Kidney (tissue), 14 donors: ENCODE data around the gene RAD23B. TPM values are rescaled to one million over a fixed set of nuclear protein-coding genes. Genes with fewer than 3 reads are reported as not detected.
A peak's percentile ranks its signal among the peaks of the same experiment; 100 is the strongest.

Source experiments
- DNase-seq, 5 donors: peaks; one replicate each; pipeline ENCODE4 v3.0.0-alpha.2; 2013 to 2020
- FAIRE-seq: peaks from 2 replicates; lab custom pipeline; 2012; peaks lifted over from hg19 to GRCh38; lab: Jason Lieb, UNC
- H3K27ac ChIP-seq, 2 donors: one replicate each; pipeline ENCODE4 v1.7.0; 2013; ENCODE audit warnings: low read depth in 2 of 2, low read length in 2 of 2, inconsistent platforms in 1 of 2
- H3K27me3 ChIP-seq: one replicate; pipeline ENCODE4 v1.7.1; 2013; ENCODE audit warnings: low read length, inconsistent platforms; ENCODE audit not compliant: control insufficient read depth, insufficient read depth
- H3K36me3 ChIP-seq, 3 donors: one replicate each; pipeline versions ENCODE4 v1.7.0 to v1.7.1; 2013; ENCODE audit warnings: low read length in 3 of 3, control low read depth in 1 of 3, inconsistent platforms in 1 of 3; ENCODE audit not compliant: insufficient read depth in 3 of 3, control insufficient read depth in 2 of 3
- H3K4me1 ChIP-seq, 3 donors: one replicate each; pipeline versions ENCODE4 v1.7.0 to v1.7.1; 2013; ENCODE audit warnings: low read length in 3 of 3, inconsistent platforms in 1 of 3, low read depth in 1 of 3; ENCODE audit not compliant: control insufficient read depth in 2 of 3, insufficient read depth in 2 of 3
- H3K4me3 ChIP-seq, 3 donors: one replicate each; pipeline versions ENCODE4 v1.7.0 to v1.8.1; 2013; ENCODE audit warnings: low read length in 3 of 3, control low read depth in 1 of 3, inconsistent platforms in 1 of 3
- H3K9ac ChIP-seq, 3 donors: one replicate each; pipeline versions ENCODE4 v1.7.0 to v1.7.1; 2013; ENCODE audit warnings: low read length in 3 of 3, control low read depth in 1 of 3, inconsistent platforms in 1 of 3
- H3K9me3 ChIP-seq, 3 donors: one replicate each; pipeline versions ENCODE4 v1.7.0 to v1.7.1; 2013; ENCODE audit warnings: low read length in 3 of 3, control low read depth in 1 of 3, inconsistent platforms in 1 of 3; ENCODE audit not compliant: control insufficient read depth in 2 of 3, insufficient read depth in 1 of 3
- intact Hi-C: fragments of 100-400 bp; cut with DNase I; formaldehyde crosslinking; loops from one replicate; pipeline ENCODE4 v1.11.1; 2022
- polyA plus RNA-seq: library from polyadenylated mRNA; stranded (reverse); fragments of 350-450 nt; fragmentation: Illumina TruSeq; extraction: RNeasy Lipid Tissue Mini Kit (QIAGEN cat#74804); gene quantifications from one replicate; pipeline ENCODE4 v1.2.3, GENCODE V29; 2014; ENCODE audit warnings: low read depth, low replicate concordance; ENCODE audit not compliant: insufficient read depth
- total RNA-seq: library from RNA; stranded (reverse); fragmentation: NEBNext Ultra II Directional; extraction: Animal tissue kit (Norgen Biotek cat#: 25700); gene quantifications from one replicate; pipeline ENCODE4 v1.2.1, GENCODE V29; 2021
- TF ChIP-seq, protein P1 (sequence below): IDR thresholded peaks from 3 replicates; pipeline ENCODE4 v1.5.1; 2012; ENCODE audit warnings: mild to moderate bottlenecking, moderate library complexity, borderline replicate concordance; ENCODE audit not compliant: insufficient read depth; ENCODE audit errors: extremely low read depth
- donor health status: control.
- donor health status: control.
- donor health status: control.
- donor health status: control.
- donor health status: control.
- donor health status: DM: yes; HTN: yes; CAD: no.
- donor health status: Normal renal cell carcinoma (clear cell type).

The RAD23B gene
- total and polyA plus RNA-seq, 2 donors from 2014 or later, result 40.5 to 76.5 TPM

DNA sequence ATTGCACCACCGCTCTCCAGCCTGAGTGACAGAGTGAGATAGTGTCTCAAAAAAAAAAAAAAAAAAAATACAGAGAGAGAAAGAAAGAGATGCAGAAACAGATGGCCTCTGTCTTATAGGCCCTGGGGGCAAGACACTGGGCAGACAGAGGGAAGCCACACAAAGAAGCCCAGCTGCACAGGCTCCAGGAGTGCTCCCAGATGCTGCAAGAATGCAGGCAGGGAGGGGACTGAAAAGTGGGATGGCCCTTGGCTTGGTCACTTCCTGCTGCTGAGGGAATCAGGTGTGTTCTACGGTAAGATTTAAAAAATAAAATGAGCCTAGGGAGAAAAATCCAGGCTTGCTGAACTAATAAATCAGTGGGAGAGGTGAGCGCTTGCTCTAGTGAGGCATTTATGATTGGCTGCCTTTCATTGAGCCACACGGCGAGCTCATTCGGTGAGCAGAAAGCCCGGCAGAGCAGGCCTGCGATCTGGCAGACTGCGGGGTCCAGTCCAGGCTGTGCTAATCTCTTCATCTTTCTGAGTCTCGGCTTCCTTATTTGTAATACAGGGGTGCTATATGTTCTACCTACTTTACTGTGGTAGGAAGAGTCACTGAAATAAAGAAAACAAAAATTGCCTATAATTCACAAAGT, 80.6 kb downstream of the RAD23B start:
- no peak overlapping the region for H3K27ac ChIP-seq
- no peak overlapping the region for H3K9ac ChIP-seq
- intact Hi-C loops, result no loop called here

DNA sequence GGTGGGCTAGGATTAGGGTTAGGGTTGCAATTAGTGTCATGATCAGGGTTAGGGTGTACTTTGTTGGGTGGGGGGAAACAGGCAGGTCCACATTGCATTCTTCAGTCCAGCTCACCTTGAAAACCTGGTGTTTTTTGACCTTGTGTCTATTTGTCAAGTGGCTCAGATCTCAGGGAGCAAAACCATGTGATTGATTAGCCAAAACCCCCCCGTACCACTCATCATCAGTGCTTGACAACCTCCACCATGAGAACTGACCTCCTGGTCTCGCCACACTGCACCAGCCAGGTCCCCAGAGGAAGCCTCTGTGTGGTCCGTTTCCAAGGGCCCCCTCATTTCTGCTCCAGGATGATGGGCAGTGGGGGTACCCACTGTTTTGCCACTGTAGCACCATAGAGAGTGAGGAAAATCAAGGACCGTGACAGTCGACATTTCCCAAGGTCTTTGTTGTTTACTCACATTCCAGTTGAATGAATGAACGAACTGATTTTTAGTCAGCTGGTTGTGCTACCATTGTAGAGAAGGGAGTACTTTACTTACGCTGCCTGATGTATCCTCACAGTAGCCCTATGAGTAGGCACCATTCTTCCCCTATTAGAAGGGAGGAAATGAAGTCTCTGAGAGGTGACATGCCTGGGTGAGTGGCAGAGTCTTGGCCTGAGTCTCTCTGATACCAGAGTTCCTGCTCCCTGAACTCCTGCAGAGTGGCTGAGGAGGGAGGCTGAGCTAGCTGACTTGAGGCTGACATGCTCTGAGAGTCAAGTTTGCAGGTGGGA, 84.8 kb downstream of the RAD23B start:
- Histone ChIP-seq H3K4me3 (no peak overlapping the region), H3K36me3 (no peaks in the 10 kb centered on the region), H3K9ac (no peak overlapping the region), H3K4me1 (peaks cover 0 to 4% (median 2%) of the 10 kb centered on the region in 3 donors), H3K9me3 (no peaks in the 10 kb centered on the region), H3K27ac (no peak overlapping the region), H3K27me3 (no peaks in the 10 kb centered on the region)
- FAIRE-seq (no peak), DNase-seq (peak in 3 of 5 donors; percentile 14 to 32 (median 28))
- TF ChIP-seq, protein P1, sequence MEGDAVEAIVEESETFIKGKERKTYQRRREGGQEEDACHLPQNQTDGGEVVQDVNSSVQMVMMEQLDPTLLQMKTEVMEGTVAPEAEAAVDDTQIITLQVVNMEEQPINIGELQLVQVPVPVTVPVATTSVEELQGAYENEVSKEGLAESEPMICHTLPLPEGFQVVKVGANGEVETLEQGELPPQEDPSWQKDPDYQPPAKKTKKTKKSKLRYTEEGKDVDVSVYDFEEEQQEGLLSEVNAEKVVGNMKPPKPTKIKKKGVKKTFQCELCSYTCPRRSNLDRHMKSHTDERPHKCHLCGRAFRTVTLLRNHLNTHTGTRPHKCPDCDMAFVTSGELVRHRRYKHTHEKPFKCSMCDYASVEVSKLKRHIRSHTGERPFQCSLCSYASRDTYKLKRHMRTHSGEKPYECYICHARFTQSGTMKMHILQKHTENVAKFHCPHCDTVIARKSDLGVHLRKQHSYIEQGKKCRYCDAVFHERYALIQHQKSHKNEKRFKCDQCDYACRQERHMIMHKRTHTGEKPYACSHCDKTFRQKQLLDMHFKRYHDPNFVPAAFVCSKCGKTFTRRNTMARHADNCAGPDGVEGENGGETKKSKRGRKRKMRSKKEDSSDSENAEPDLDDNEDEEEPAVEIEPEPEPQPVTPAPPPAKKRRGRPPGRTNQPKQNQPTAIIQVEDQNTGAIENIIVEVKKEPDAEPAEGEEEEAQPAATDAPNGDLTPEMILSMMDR, result no peak
- intact Hi-C loops, result no loop called here

More for the DNA sequence above, 80.6 kb downstream of the RAD23B start:
- FAIRE-seq (no peak), DNase-seq (peak in 2 of 5 donors; percentile 11 to 52)
- H3K4me1 ChIP-seq, result no peaks in the 10 kb centered on the region
- no peaks in the 10 kb centered on the region for H3K9me3 ChIP-seq
- TF ChIP-seq, protein P1, result no peak
- H3K27me3 ChIP-seq, result no peaks in the 10 kb centered on the region
- no peaks in the 10 kb centered on the region for H3K36me3 ChIP-seq
- H3K4me3 ChIP-seq, result no peak overlapping the region

DNA sequence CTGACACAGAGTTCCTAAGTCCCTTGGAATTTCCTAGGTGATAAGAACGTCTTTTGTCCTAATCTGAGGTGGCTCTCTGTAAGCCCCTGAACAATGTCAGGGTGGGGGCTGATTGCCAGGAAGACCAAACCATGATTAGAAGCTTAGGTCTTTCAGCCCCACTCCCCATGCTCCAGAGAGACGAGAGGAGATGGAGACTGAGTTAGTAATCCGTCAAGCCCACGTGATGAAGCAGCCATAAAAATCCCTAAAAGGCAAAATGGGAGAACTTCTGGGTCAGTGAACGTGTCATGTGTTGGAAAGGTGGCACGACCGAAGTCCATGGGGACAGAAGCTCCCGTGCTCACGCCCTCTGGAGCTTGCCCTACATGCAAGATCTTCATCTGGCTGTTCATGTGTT, 85.6 kb downstream of the RAD23B start:
- FAIRE-seq, result no peak
- TF ChIP-seq, protein P1, result no peak
- intact Hi-C loops, result no loop called here
- H3K36me3 ChIP-seq, result no peaks in the 10 kb centered on the region
- H3K9ac ChIP-seq, result no peak overlapping the region
- no peak overlapping the region for H3K27ac ChIP-seq
- no peaks in the 10 kb centered on the region for H3K9me3 ChIP-seq
- H3K4me1 ChIP-seq, result peaks cover 0 to 4% (median 2%) of the 10 kb centered on the region in 3 donors
- H3K4me3 ChIP-seq, result no peak overlapping the region
- DNase-seq, result peak in 1 of 5 donors; percentile 13
- no peaks in the 10 kb centered on the region for H3K27me3 ChIP-seq
